Measurements from ENCODE around the gene DNAJC1.

The DNAJC1 gene

DNA sequence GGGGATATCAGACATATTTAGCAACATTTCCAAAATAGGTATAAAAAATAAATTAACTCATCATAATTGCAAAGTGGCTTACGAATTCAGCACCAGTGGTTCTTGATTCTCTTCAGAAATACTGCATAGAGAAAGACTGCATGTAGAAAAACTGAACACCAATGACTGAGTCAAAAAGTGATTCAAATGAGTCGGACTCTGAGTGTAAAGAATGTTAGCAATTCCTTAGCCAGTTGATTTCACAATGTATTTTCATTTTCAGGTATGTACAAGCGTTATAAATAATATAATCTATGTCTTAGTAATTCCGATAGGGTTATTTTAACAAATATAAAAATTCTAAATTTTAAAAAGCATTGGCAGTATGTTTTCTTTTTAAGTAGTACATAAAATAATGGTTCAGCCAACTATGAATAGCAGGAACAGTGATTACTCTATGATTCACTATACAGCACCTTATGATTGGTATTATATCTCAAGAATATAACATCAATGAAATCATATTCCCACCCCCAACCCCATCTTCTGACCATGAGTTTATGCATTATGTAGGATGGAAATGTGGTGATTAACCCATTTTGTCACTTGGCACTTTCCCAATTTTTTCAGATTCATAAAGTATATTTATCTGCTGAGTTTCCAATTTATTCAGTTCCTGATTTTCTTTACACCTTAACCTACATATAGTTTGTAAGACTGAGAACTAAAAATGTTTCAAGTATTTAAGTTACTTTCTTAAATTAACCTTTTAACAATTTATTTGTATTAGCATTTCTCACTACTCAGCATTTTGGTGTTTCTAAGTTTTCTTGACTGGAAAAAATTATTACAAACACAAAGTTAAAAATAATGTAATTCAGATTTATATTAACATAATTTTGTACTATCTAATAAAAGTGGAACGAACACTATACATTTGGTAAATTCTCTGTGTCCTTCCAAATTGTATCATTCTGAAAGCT lies 33.9 kb downstream of the DNAJC1 start (continued):
- TF ChIP-seq ZNF626 (tag by site-specific recombination; IDR thresholded peaks at IDR 0.05) (no peak), ZFHX2 (tag by site-specific recombination; conservative IDR thresholded peaks at IDR 0.05) (no peak), ZNF266 (tag by site-specific recombination; IDR thresholded peaks at IDR 0.05; ENCODE audit: low read depth) (no peak), REPIN1 (tag by site-specific recombination; IDR thresholded peaks at IDR 0.05; ENCODE audit: low read depth) (no peak)

DNA sequence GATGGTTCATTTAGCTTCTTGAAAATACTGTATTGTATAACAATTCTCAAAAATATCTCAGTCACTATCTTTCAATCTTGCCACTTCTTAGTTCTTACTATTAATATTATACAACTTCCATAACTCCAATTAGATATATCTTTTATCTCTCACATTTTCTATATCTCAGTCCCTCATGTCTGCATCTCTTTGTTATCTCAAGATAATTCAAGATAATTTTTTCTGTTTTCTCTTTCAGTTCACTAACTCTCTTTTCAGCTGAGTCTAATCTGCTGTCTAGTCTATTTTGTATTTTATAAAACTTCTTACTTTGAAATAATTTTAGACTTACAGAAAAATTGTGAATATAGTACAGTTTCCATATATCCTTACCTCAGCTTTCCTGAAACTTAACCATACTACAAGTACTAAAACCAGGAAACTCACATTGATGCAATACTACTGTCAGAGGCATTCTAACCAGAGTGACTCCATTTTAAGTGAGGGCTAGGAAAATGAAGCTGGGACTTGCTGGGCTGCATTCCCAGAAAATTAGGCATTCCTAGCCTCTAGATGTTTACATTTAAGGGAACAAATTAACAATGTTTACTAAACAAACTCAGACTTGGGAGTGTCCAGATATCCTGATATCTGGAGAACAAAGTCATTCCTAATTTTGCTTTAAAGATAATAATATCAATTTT lies 38.4 kb downstream of the DNAJC1 start:
- H3K4me1 ChIP-seq (ENCODE audit: control insufficient read depth, insufficient read depth, low read length): no peaks in the 10 kb centered on the region
- no peaks in the 10 kb centered on the region for H3K9me3 ChIP-seq (ENCODE audit: control insufficient read depth, insufficient read depth, low read depth, low read length)
- no peaks in the 10 kb centered on the region for H3K36me3 ChIP-seq (ENCODE audit: control insufficient read depth in 2 of 2, insufficient read depth in 1 of 2, low read length in 2 of 2)
- TF ChIP-seq ZNF621 (tag by site-specific recombination; IDR thresholded peaks at IDR 0.05) (no peak), ZNF302 (tag by site-specific recombination; IDR thresholded peaks at IDR 0.05; ENCODE audit: low read depth) (no peak), IKZF3 (tag by site-specific recombination; IDR thresholded peaks at IDR 0.05) (no peak), ZNF76 (tag by site-specific recombination; IDR thresholded peaks at IDR 0.05; ENCODE audit: borderline replicate concordance, low read depth) (no peak), ZNF521 (tag by site-specific recombination; IDR thresholded peaks at IDR 0.05) (no peak), ZNF670 (tag by site-specific recombination; IDR thresholded peaks at IDR 0.05; ENCODE audit: low read depth) (no peak), ZNF426 (tag by site-specific recombination; IDR thresholded peaks at IDR 0.05) (no peak), ZNF510 (tag by site-specific recombination; IDR thresholded peaks at IDR 0.05; ENCODE audit: insufficient replicate concordance) (no peak), ZNF121 (tag by site-specific recombination; IDR thresholded peaks at IDR 0.05) (no peak), TRIM28 (IDR thresholded peaks at IDR 0.05; ENCODE audit: borderline replicate concordance, low read length) (no peak), ZNF155 (tag by site-specific recombination; IDR thresholded peaks at IDR 0.05) (no peak), ZNF571 (tag by site-specific recombination; IDR thresholded peaks at IDR 0.05) (no peak)
- TF ChIP-seq, protein P1, sequence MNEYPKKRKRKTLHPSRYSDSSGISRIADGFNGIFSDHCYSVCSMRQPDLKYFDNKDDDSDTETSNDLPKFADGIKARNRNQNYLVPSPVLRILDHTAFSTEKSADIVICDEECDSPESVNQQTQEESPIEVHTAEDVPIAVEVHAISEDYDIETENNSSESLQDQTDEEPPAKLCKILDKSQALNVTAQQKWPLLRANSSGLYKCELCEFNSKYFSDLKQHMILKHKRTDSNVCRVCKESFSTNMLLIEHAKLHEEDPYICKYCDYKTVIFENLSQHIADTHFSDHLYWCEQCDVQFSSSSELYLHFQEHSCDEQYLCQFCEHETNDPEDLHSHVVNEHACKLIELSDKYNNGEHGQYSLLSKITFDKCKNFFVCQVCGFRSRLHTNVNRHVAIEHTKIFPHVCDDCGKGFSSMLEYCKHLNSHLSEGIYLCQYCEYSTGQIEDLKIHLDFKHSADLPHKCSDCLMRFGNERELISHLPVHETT (tag by site-specific recombination; IDR thresholded peaks at IDR 0.05): no peak
- TF ChIP-seq, protein P2, sequence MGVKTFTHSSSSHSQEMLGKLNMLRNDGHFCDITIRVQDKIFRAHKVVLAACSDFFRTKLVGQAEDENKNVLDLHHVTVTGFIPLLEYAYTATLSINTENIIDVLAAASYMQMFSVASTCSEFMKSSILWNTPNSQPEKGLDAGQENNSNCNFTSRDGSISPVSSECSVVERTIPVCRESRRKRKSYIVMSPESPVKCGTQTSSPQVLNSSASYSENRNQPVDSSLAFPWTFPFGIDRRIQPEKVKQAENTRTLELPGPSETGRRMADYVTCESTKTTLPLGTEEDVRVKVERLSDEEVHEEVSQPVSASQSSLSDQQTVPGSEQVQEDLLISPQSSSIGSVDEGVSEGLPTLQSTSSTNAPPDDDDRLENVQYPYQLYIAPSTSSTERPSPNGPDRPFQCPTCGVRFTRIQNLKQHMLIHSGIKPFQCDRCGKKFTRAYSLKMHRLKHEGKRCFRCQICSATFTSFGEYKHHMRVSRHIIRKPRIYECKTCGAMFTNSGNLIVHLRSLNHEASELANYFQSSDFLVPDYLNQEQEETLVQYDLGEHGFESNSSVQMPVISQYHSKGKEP (tag by site-specific recombination; IDR thresholded peaks at IDR 0.05): no peak
- TF ChIP-seq, protein P3, sequence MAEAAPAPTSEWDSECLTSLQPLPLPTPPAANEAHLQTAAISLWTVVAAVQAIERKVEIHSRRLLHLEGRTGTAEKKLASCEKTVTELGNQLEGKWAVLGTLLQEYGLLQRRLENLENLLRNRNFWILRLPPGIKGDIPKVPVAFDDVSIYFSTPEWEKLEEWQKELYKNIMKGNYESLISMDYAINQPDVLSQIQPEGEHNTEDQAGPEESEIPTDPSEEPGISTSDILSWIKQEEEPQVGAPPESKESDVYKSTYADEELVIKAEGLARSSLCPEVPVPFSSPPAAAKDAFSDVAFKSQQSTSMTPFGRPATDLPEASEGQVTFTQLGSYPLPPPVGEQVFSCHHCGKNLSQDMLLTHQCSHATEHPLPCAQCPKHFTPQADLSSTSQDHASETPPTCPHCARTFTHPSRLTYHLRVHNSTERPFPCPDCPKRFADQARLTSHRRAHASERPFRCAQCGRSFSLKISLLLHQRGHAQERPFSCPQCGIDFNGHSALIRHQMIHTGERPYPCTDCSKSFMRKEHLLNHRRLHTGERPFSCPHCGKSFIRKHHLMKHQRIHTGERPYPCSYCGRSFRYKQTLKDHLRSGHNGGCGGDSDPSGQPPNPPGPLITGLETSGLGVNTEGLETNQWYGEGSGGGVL (tag by site-specific recombination; IDR thresholded peaks at IDR 0.05): no peak
- TF ChIP-seq, protein P4, sequence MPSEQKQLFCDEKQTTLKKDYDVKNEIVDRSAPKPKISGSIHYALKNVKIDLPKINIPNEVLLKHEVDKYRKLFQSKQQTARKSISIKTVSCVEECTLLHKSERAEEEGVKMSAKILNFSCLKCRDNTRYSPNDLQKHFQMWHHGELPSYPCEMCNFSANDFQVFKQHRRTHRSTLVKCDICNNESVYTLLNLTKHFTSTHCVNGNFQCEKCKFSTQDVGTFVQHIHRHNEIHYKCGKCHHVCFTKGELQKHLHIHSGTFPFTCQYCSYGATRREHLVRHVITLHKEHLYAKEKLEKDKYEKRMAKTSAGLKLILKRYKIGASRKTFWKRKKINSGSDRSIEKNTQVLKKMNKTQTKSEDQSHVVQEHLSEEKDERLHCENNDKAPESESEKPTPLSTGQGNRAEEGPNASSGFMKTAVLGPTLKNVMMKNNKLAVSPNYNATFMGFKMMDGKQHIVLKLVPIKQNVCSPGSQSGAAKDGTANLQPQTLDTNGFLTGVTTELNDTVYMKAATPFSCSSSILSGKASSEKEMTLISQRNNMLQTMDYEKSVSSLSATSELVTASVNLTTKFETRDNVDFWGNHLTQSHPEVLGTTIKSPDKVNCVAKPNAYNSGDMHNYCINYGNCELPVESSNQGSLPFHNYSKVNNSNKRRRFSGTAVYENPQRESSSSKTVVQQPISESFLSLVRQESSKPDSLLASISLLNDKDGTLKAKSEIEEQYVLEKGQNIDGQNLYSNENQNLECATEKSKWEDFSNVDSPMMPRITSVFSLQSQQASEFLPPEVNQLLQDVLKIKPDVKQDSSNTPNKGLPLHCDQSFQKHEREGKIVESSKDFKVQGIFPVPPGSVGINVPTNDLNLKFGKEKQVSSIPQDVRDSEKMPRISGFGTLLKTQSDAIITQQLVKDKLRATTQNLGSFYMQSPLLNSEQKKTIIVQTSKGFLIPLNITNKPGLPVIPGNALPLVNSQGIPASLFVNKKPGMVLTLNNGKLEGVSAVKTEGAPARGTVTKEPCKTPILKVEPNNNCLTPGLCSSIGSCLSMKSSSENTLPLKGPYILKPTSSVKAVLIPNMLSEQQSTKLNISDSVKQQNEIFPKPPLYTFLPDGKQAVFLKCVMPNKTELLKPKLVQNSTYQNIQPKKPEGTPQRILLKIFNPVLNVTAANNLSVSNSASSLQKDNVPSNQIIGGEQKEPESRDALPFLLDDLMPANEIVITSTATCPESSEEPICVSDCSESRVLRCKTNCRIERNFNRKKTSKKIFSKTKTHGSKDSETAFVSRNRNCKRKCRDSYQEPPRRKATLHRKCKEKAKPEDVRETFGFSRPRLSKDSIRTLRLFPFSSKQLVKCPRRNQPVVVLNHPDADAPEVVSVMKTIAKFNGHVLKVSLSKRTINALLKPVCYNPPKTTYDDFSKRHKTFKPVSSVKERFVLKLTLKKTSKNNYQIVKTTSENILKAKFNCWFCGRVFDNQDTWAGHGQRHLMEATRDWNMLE (tag by site-specific recombination; conservative IDR thresholded peaks at IDR 0.05; ENCODE audit: low read depth): no peak
- H3K4me3 ChIP-seq (ENCODE audit: low read depth, low read length): no peak overlapping the region
- no peak overlapping the region for H3K27ac ChIP-seq (ENCODE audit: extremely low read depth, low read depth, low read length)
- CTCF ChIA-PET: interaction anchor here (0.5 to 0.6 kb wide), 2 partner anchors 70 to 1040 kb away, joined by 3 read pairs; no protein-coding TSS in a partner anchor
- POLR2A ChIA-PET: no interaction called here
